GM23338 (cell line): ENCODE data around the gene MEIOSIN. TPM values are rescaled to one million over a fixed set of nuclear protein-coding genes. Genes with fewer than 3 reads are reported as not detected.

ENCODE experiments used
- ATAC-seq: fragments of 200-7000 bp; cut with Tn5 transposase; 3 replicates; pipeline ENCODE4 v1.9.1; 2020
- DNase-seq: peaks from one replicate; pipeline ENCODE4 v3.0.0-alpha.2; 2015; ENCODE audit warnings: low spot score
- H2AFZ ChIP-seq: fragments of 200-600 bp; sonication (generic); 2 replicates; pipeline ENCODE4 v1.8.0; 2016; ENCODE audit warnings: antibody characterized with exemption, mild to moderate bottlenecking, moderate library complexity
- H3F3A ChIP-seq: fragments of 200-600 bp; sonication (generic); replicated peaks from 2 replicates; pipeline ENCODE4 v1.8.0; 2017; ENCODE audit warnings: antibody characterized with exemption, mixed run types, low read depth
- H3K27ac ChIP-seq: fragments of 200-600 bp; sonication (generic); 2 replicates; pipeline ENCODE4 v1.6.1; 2016; ENCODE audit warnings: low read depth
- H3K27me3 ChIP-seq: fragments of 200-600 bp; sonication (generic); 2 replicates; pipeline ENCODE4 v1.8.0; 2016; ENCODE audit warnings: mild to moderate bottlenecking, mixed run types, moderate library complexity; ENCODE audit not compliant: insufficient read depth
- H3K36me3 ChIP-seq: fragments of 200-600 bp; sonication (generic); 2 replicates; pipeline ENCODE4 v1.8.0; 2016; ENCODE audit warnings: mild to moderate bottlenecking; ENCODE audit not compliant: insufficient read depth
- H3K4me1 ChIP-seq: fragments of 200-600 bp; sonication (generic); 2 replicates; pipeline ENCODE4 v1.8.0; 2016; ENCODE audit warnings: mild to moderate bottlenecking, moderate library complexity; ENCODE audit not compliant: insufficient read depth
- H3K4me2 ChIP-seq: fragments of 200-600 bp; sonication (generic); 2 replicates; pipeline ENCODE4 v1.7.1; 2017; ENCODE audit warnings: mixed run types
- H3K4me3 ChIP-seq: fragments of 200-600 bp; sonication (generic); 2 replicates; pipeline ENCODE4 v1.6.1; 2016; ENCODE audit warnings: mixed run types
- H3K79me2 ChIP-seq: fragments of 200-600 bp; sonication (generic); replicated peaks from 2 replicates; pipeline ENCODE4 v1.8.0; 2017; ENCODE audit warnings: mild to moderate bottlenecking; ENCODE audit not compliant: insufficient read depth
- H3K9me2 ChIP-seq: fragments of 200-600 bp; sonication (generic); 2 replicates; pipeline ENCODE4 v1.8.0; 2017; ENCODE audit not compliant: insufficient read depth
- H4K20me1 ChIP-seq: fragments of 200-600 bp; sonication (generic); replicated peaks from 2 replicates; pipeline ENCODE4 v1.8.0; 2017; ENCODE audit warnings: mild to moderate bottlenecking; ENCODE audit not compliant: insufficient read depth
- H3K27ac Mint-ChIP-seq: 2 replicates; pipeline ENCODE4 v1.8.0; 2020; ENCODE audit warnings: inconsistent platforms, mild to moderate bottlenecking, moderate library complexity, mixed read lengths
- H3K27me3 Mint-ChIP-seq: 3 replicates; pipeline ENCODE4 v1.8.0; 2022; ENCODE audit warnings: low read depth, mild to moderate bottlenecking, moderate library complexity, mixed read lengths, inconsistent platforms; ENCODE audit not compliant: insufficient read depth, poor library complexity
- H3K36me3 Mint-ChIP-seq: 3 replicates; pipeline ENCODE4 v1.8.0; 2021; ENCODE audit warnings: low read depth, mild to moderate bottlenecking, inconsistent platforms, moderate library complexity, mixed read lengths
- H3K4me1 Mint-ChIP-seq: 3 replicates; pipeline ENCODE4 v1.8.0; 2020; ENCODE audit warnings: mild to moderate bottlenecking, inconsistent platforms, mixed read lengths
- H3K4me3 Mint-ChIP-seq: 3 replicates; pipeline ENCODE4 v1.8.0; 2021; ENCODE audit warnings: moderate library complexity, mild to moderate bottlenecking, inconsistent platforms, mixed read lengths
- H3K9me3 Mint-ChIP-seq: 3 replicates; pipeline ENCODE4 v1.8.0; 2020; ENCODE audit warnings: moderate library complexity, mild to moderate bottlenecking, inconsistent platforms, mixed read lengths
- CREB1 ChIP-seq: fragments of 250-450 bp; sonication (Bioruptor Pico); IDR thresholded peaks from 2 replicates; pipeline ENCODE4 v1.5.0; 2020; ENCODE audit warnings: low read depth, mild to moderate bottlenecking, moderate library complexity
- EZH2 ChIP-seq: fragments of 200-600 bp; sonication (generic); IDR thresholded peaks from one replicate; pipeline ENCODE4 v1.8.0; 2017; ENCODE audit warnings: antibody characterized with exemption, mild to moderate bottlenecking, low read depth; ENCODE audit not compliant: unreplicated experiment
- NANOG ChIP-seq: IDR thresholded peaks from 2 replicates; pipeline ENCODE4 v1.6.1; 2016; ENCODE audit warnings: antibody characterized with exemption, borderline replicate concordance
- POLR2AphosphoS5 ChIP-seq: IDR thresholded peaks from 2 replicates; pipeline ENCODE4 v1.6.1; 2016; ENCODE audit warnings: antibody characterized with exemption, low read depth
- STAT1 ChIP-seq: IDR thresholded peaks from one replicate; pipeline ENCODE4 v1.6.1; 2016; ENCODE audit warnings: antibody characterized with exemption; ENCODE audit not compliant: unreplicated experiment
- ZNF114 ChIP-seq: fragments of 250-450 bp; sonication (Bioruptor Pico); IDR thresholded peaks from 2 replicates; pipeline ENCODE4 v1.5.0; 2020; ENCODE audit warnings: mild to moderate bottlenecking, moderate library complexity
- ZNF331 ChIP-seq: fragments of 250-450 bp; sonication (Bioruptor Pico); IDR thresholded peaks from 2 replicates; pipeline ENCODE4 v1.5.0; 2020; ENCODE audit warnings: low read depth, mild to moderate bottlenecking, moderate library complexity
- polyA plus RNA-seq: library from polyadenylated mRNA; unstranded; fragments of >200 nt; fragmentation: Nextera tagmentation; extraction: Ambion mirVana; gene quantifications from 2 replicates; pipeline ENCODE4 v1.2.1, GENCODE V29; 2016
- total RNA-seq: library from RNA; depleted of rRNA; stranded (reverse); fragments of >200 nt; shearing (Covaris generic); gene quantifications from 2 replicates; pipeline ENCODE4 v1.2.3, GENCODE V29; 2014
- TF ChIP-seq, protein P1 (sequence below): IDR thresholded peaks from 2 replicates; pipeline ENCODE4 v1.6.1; 2016; ENCODE audit warnings: antibody characterized with exemption
- TF ChIP-seq, protein P2 (sequence below), 2 experiments: fragments of 200-600 bp in 1 of 2; sonication (generic) in 1 of 2; conservative IDR thresholded peaks; 2 replicates each; pipeline versions ENCODE4 v1.5.1 to v1.6.1; 2016 to 2017; ENCODE audit warnings: antibody characterized with exemption in 2 of 2, low read depth in 2 of 2, mild to moderate bottlenecking in 2 of 2, moderate library complexity in 1 of 2
- TF ChIP-seq, protein P3 (sequence below): IDR thresholded peaks from one replicate; pipeline ENCODE4 v1.6.1; 2018; ENCODE audit warnings: antibody characterized with exemption; ENCODE audit not compliant: unreplicated experiment

Gene MEIOSIN
- total and polyA plus RNA-seq, 2 experiments from 2014 or later, result 0.21 to 0.28 TPM

DNA sequence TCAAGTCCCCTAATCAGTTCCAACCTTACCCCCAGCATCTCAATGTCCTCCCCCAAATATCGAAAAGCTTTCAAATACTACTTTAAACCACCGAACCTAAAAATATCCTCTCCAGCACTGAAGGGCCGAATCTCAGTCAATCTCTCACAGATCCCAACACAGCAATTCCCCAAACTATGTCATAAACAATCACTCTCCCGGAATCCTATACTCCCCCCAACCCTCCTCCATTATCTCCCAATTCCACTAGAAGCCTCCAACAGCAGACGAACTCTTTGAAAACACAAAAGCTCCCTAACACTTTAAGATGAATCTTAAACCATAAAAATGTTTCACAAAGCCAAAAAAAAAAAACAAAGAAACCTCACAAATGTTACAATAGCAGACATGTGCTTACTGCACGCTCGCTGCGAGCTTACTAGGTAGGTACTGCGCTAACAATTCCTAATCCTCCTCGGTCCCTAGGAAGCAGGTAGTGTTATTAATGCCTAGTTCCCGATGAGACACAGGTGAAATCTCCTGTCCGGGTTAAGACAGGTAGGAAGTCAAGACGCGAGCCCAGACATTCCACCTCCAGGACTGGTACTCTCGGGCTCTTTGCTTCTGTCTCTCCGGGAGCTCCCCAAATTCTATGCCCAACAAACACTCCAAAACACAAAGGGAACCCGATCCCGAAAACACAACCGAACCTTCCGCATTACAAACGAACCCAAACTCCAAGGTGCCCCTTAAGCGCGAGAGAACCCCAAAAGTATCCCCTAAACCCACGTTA lies 16.7 kb upstream of the MEIOSIN start:
- no peaks in the 10 kb centered on the region for H3K27me3 ChIP-seq
- peaks cover 52% of the 10 kb centered on the region for H3K79me2 ChIP-seq
- peak overlapping the region; percentile 99 for H3K27ac Mint-ChIP-seq
- no peak for TF ChIP-seq EZH2
- TF ChIP-seq, protein P1, sequence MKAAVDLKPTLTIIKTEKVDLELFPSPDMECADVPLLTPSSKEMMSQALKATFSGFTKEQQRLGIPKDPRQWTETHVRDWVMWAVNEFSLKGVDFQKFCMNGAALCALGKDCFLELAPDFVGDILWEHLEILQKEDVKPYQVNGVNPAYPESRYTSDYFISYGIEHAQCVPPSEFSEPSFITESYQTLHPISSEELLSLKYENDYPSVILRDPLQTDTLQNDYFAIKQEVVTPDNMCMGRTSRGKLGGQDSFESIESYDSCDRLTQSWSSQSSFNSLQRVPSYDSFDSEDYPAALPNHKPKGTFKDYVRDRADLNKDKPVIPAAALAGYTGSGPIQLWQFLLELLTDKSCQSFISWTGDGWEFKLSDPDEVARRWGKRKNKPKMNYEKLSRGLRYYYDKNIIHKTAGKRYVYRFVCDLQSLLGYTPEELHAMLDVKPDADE, result no peak
- no peak for TF ChIP-seq ZNF114 (CRISPR knock-in tag)
- no peak for TF ChIP-seq STAT1
- TF ChIP-seq, protein P2, sequence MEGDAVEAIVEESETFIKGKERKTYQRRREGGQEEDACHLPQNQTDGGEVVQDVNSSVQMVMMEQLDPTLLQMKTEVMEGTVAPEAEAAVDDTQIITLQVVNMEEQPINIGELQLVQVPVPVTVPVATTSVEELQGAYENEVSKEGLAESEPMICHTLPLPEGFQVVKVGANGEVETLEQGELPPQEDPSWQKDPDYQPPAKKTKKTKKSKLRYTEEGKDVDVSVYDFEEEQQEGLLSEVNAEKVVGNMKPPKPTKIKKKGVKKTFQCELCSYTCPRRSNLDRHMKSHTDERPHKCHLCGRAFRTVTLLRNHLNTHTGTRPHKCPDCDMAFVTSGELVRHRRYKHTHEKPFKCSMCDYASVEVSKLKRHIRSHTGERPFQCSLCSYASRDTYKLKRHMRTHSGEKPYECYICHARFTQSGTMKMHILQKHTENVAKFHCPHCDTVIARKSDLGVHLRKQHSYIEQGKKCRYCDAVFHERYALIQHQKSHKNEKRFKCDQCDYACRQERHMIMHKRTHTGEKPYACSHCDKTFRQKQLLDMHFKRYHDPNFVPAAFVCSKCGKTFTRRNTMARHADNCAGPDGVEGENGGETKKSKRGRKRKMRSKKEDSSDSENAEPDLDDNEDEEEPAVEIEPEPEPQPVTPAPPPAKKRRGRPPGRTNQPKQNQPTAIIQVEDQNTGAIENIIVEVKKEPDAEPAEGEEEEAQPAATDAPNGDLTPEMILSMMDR (conservative IDR thresholded peaks at IDR 0.05; ENCODE audit: low read depth in 2 of 2), result no peak
- no peak for TF ChIP-seq POLR2AphosphoS5
- TF ChIP-seq CREB1 (CRISPR knock-in tag), result no peak
- TF ChIP-seq NANOG, result no peak
- TF ChIP-seq, protein P3, sequence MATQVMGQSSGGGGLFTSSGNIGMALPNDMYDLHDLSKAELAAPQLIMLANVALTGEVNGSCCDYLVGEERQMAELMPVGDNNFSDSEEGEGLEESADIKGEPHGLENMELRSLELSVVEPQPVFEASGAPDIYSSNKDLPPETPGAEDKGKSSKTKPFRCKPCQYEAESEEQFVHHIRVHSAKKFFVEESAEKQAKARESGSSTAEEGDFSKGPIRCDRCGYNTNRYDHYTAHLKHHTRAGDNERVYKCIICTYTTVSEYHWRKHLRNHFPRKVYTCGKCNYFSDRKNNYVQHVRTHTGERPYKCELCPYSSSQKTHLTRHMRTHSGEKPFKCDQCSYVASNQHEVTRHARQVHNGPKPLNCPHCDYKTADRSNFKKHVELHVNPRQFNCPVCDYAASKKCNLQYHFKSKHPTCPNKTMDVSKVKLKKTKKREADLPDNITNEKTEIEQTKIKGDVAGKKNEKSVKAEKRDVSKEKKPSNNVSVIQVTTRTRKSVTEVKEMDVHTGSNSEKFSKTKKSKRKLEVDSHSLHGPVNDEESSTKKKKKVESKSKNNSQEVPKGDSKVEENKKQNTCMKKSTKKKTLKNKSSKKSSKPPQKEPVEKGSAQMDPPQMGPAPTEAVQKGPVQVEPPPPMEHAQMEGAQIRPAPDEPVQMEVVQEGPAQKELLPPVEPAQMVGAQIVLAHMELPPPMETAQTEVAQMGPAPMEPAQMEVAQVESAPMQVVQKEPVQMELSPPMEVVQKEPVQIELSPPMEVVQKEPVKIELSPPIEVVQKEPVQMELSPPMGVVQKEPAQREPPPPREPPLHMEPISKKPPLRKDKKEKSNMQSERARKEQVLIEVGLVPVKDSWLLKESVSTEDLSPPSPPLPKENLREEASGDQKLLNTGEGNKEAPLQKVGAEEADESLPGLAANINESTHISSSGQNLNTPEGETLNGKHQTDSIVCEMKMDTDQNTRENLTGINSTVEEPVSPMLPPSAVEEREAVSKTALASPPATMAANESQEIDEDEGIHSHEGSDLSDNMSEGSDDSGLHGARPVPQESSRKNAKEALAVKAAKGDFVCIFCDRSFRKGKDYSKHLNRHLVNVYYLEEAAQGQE, result no peak
- no peak for TF ChIP-seq ZNF331 (CRISPR knock-in tag)
- peak overlapping the region; percentile 95 for H3K4me3 Mint-ChIP-seq
- no peaks in the 10 kb centered on the region for H3K9me2 ChIP-seq
- peak overlapping the region; percentile 87 for H3K27ac ChIP-seq
- peaks cover 22% of the 10 kb centered on the region for H3K27me3 Mint-ChIP-seq
- no peaks in the 10 kb centered on the region for H3K9me3 Mint-ChIP-seq
- H3K4me1 Mint-ChIP-seq, result peaks cover 31% of the 10 kb centered on the region
- peaks cover 18% of the 10 kb centered on the region for H3K4me1 ChIP-seq
- peaks cover 10% of the 10 kb centered on the region for H3F3A ChIP-seq
- no peak overlapping the region for H2AFZ ChIP-seq
- peak; percentile 9 for ATAC-seq
- DNase-seq, result peak; percentile 61
- peaks cover 6% of the 10 kb centered on the region for H3K36me3 ChIP-seq
- peaks cover 26% of the 10 kb centered on the region for H3K36me3 Mint-ChIP-seq
- no peaks in the 10 kb centered on the region for H4K20me1 ChIP-seq
- peak overlapping the region; percentile 74 for H3K4me3 ChIP-seq
- peak overlapping the region; percentile 90 for H3K4me2 ChIP-seq
